Measurements from ENCODE around the gene SPG7.

Gene SPG7

GRCh38 chr16:89548344-89549006 is 40.3 kb downstream of the SPG7 start:
- no peak for DNase-seq

- DNase-seq, result no peak
Measured at GRCh38 chr16:89549007-89549700, 41.0 kb downstream of the SPG7 start.

- DNase-seq, result no peak
Measured at GRCh38 chr16:89550421-89551007, 42.3 kb downstream of the SPG7 start.

- DNase-seq, result no peak
Measured at GRCh38 chr16:89552329-89552728, 44.1 kb downstream of the SPG7 start.

GRCh38 chr16:89552913-89553312 is 44.7 kb downstream of the SPG7 start:
- DNase-seq, result no peak

GRCh38 chr16:89553733-89554132 is 45.5 kb downstream of the SPG7 start:
- DNase-seq, result no peak

- no peak for DNase-seq
Measured at GRCh38 chr16:89554343-89554742, 46.1 kb downstream of the SPG7 start.

GRCh38 chr16:89555265-89555664 is 47.1 kb downstream of the SPG7 start:
- no peak for DNase-seq

- no peak for DNase-seq
Measured at GRCh38 chr16:89555780-89556179, 47.6 kb downstream of the SPG7 start.

GRCh38 chr16:89556750-89557689 is 48.8 kb downstream of the SPG7 start:
- DNase-seq, result peak; percentile 1

GRCh38 chr16:89557690-89558490 is 49.7 kb downstream of the SPG7 start:
- no peak for DNase-seq

GRCh38 chr16:89560378-89561141 is 52.4 kb downstream of the SPG7 start, which contains the start of gene RPL13:
RPL13 (plus strand) TSS chr16:89560682; CDS start chr16:89560960, 278 bp downstream.
- peak; percentile 80 for DNase-seq

- DNase-seq, result no peak
Measured at GRCh38 chr16:89561142-89561883, 53.1 kb downstream of the SPG7 start.

- DNase-seq, result no peak
Measured at GRCh38 chr16:89561884-89562599, 53.8 kb downstream of the SPG7 start.

GRCh38 chr16:89562939-89563338 is 54.7 kb downstream of the SPG7 start:
- no peak for DNase-seq

GRCh38 chr16:89563639-89564392 is 55.6 kb downstream of the SPG7 start:
- no peak for DNase-seq

GRCh38 chr16:89564476-89565255 is 56.5 kb downstream of the SPG7 start:
- no peak for DNase-seq

GRCh38 chr16:89565256-89565505 is 57.0 kb downstream of the SPG7 start:
- DNase-seq, result no peak

All from NCI-H1105 treated with DMSO at 0.1 percent for 48 hours (cell line).